GM18498 (cell line): ENCODE results near the gene TSHZ3.

Experiments used
- ATAC-seq: cut with Tn5 transposase; IDR thresholded peaks from one replicate; pipeline ENCODE4 v1.9.1; 2021; ENCODE audit warnings: mild to moderate bottlenecking, moderate library complexity; ENCODE audit not compliant: unreplicated experiment

Gene TSHZ3

DNA sequence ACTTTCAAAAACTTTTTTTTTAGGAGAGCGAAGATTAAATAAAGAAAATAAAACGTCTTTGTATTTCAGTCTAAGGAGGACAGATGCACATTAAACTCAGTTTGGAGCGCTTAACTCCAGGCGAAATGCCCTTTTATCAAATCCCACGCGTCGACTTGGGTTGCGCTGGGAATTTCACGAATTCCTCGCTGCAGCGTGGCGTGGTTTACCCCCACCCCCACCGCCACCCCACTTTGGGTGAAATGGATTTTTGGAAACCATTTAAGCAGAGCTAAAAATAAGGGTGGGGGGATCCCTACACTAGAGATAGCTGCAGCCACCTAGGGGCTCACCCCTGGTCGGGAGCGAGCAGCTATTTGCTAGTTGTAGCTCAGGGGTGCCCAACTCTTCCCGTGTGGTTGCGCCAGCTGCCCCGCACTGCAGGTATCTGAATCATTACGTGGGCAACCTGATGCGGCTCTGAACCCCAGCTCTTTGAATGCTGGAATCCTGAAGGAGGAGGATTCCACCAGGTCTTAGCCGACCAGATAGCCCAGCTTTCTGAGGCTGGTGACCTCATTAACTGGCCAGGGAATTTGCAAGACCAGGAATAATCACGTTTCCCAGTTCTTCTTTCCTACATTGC is 6.5 kb upstream of the TSHZ3 start:
- ATAC-seq = no peak

DNA sequence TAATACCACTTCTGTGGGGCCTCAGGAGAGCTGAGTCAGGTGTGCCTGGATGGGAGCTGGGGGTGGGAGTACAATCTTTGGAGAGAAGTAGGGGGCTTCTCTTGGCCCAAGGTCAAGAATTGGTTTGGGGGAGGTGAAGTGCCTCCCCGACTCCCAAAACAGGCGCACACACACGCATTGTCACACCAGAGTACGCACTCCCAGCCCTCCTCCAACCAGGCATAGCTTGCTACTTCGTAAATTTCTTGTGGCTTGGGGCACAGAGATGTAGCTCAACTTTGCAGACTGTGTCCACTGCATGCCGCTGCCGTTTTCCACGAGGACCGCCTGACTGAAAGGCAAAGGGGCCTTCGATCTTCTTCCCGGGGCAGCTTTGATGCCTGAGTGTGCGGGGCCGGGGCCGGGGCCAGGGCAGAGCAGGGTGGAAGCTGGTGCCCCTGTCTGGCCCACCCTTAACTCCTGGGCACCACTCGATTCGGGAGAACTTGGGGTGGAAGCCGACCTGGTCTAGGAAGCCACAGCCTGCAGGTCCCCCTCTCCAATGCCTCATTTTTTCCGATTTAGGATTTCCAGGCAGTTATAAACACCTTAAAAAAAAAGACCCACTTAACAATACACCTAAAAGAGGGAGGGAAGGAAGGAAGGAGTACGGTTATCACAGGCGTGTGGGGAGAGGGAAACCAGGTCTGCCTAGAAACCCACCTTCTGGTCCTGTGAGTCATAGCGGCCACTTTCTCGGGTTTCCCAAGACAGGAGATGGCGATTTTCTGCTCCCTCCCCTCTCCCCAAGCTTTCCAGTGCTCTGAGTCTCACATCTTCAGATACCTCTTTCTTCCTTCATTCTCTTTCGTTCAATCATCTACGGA is 5.8 kb upstream of the TSHZ3 start:
- no peak for ATAC-seq

DNA sequence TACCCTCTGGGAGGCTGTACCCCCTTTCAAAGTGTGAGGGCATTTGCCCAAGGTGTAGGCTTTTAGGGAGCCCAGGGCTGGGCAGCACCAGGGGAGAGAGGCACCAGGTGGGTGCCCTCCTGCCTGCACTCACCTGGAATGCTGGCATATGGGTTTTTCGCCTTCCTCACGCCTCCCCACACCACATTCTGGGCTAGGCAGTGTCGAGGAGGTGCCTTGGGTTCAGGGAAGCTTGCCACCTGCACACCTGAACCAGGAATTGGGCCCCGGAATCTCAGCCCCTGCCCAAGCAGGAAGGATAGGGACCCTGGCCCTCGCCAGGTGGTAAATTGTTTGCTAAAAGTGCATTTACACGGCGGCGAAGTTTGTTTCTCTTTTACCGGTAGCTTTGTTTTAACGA is 5.1 kb upstream of the TSHZ3 start:
- no peak for ATAC-seq

DNA sequence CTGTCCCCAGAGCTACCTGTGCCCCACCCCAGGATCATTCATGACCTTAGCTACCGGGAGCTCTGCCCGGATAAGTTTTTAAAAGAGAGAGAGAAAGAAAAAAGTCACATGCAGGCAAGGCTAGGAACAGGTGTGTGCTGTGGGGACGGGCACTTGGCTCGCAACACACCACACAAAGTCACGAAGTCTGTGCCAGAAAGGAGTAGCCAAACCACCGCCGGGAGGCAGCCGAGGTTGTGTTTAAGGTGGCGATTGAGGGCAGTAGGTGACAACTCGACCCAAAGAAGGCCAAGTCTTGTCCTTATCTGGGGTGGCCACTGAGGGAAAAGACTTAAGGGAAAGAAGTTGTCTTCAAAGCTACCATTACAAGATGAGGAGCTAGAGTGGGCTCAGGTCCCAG is 4.6 kb upstream of the TSHZ3 start:
- ATAC-seq = no peak

DNA sequence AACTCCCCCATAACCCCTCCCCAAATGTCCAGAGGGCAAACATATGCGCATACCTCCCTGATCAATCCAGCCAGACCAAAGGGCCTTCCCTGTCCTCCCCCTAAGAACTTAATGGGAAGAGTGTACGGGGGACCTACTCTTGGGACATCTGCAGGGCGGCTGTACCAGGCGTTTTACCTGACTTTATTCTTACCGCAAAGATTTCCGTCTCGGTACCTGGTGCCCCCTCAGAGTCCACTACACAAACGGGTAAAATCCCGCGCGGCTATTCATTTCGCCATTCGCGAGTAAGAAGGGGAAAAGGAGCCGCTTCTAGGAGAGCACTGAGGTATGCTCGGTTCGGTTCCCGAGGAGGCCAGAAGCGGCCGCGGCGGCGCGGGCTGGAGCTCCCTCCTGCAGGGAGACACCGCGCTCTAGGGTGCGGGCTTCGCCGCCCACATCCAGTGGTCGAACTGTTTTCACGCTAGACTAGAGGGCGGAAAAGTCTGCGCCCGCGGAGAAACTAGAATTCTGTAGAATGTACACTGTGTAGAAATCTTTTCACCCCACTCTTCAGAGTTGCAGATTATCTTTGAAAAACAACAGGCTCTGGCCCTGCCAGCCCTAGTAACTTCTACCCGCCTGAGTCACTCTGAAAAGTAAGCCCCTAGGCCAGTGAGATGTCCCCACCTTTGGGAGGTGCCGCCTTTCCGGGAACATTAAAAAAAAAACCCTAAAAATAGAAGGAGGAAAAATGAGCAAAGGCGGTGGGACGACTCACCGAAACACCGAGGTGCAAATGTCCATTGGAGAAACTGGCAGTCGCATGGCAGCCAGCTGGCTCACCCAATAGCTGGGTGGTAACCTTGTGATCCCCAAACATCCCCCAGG is 3.8 kb upstream of the TSHZ3 start:
- ATAC-seq = no peak

DNA sequence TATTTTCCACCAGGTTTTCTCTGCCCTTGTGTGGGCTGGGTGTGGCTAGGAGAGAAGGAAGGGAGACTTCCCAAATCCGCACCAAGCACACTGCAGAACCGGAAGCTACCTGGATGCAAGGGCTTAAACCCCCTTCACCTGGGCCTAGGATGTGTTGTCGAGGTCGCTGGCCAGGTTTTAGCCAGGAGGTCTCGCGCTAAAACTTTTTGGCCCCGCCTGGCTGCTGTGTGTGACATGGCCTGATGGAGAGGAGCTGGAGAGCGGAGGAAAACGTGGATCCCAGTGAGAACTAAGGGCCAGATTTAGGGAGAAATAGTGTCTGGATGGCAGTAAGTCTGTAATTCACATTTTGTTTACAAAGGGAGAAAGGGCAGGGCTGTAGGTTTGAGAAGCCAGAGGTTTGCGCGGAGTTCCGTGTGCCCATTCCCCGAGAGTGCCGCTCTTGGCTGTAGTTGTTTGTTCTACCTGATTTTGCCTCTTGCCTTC is 3.1 kb upstream of the TSHZ3 start:
- ATAC-seq = no peak

DNA sequence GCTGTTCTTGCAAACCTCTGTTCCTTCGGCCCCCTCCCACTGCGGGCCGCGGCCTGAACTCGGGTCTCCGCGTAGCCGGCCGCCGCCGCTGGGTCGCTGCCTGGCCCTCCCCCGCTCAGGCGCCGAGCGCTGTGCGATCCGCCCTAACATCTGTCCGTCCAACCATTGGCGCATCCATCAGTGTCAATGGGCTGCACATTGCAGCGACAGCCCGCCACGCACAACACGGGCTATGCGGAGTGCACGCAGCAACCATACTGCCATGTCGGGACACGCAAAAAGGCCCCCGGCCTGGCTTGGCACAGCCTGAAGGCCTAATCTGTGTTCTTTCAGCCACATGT is 2.6 kb upstream of the TSHZ3 start:
- ATAC-seq = no peak

DNA sequence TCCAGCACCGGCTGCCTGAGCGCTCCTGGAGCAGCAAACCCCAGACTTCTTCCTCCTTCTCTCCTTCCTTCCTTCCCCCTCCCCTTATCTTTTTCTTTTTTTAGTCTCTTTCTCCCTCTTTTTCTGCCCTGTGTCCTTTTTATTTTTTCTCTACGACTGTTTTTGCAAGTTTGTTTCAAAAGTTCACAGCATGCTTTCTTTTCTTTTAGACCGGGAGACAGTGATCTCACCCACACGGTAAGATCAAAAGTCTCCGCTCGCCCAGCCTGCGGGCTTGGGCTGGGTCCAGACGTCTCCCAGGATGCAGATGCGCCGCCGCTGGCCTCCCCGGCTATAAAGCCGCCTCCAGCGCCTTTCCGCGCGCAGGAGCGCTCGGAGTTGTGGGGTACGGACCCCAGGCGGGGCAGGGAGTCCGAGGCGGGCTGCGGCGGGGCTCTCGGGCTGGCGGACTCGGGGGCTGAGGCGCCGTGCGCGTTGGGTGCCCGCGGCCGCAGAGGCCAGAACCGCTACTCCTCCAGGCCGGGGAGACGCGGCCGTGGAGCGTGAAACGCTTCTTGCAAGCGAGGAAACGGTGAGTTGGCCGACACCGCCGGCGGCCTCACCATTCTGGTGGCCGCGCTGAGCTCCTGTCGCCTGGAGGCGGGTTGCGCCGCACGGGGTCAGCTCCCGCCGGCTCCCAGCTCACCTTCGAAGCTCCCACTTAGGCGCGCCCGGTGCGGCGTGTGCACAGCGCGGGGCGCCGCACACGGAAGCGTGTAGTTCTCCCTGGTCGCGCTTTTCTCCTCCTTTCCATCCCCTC is 2.0 kb upstream of the TSHZ3 start:
- ATAC-seq = no peak

DNA sequence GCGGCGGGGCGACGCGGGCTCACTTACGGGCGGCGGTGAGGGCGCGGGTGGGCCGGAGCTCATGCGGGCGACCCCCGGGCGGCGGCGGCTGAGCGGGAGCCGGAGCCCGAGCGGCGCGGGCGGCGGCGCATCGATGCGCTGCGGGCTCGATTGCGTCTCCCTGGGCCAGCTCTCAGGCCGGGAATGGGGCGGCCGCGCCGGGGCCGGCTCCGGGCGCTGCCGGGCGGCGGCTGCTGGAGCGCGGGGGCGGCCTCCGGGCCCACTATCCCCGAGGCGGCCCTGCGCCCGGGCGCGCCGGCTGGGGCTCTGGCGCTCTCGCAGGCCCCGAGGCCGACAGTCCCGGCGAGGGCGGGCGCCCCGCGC is 1.4 kb upstream of the TSHZ3 start:
- no peak for ATAC-seq

DNA sequence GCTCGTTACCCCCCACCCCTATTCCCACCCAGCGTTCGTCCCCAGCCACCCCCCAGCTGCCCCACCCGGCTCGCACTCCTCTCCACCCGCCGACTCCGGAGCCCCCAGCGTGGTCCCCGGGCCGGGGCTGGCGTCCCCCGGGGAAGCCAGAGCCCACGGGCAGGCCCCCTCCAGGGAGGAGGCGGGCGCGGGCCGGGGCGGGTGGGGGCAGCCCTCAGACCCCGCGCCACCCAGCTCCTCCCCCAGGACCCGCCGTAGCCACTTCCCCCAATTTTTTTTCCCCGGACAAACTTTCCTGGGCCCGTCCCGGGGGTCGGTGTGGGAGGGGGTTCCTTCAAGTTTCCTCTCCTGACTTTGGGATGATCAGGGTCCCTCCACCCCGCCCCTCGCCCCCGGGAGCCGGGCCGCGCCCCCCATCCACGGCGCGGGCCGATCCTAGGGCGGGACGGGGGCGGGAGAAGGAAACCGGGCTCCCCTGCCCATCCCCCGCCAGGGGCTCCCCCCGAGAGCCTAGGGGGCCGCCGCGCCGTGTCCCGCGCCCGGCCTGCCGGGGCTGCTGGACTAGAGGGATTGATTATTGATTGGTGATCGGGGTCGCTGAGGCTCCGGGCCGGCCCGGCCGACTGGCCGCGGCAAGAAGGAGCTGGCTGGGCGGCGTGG is 927 bp upstream of the TSHZ3 start:
- no peak for ATAC-seq

DNA sequence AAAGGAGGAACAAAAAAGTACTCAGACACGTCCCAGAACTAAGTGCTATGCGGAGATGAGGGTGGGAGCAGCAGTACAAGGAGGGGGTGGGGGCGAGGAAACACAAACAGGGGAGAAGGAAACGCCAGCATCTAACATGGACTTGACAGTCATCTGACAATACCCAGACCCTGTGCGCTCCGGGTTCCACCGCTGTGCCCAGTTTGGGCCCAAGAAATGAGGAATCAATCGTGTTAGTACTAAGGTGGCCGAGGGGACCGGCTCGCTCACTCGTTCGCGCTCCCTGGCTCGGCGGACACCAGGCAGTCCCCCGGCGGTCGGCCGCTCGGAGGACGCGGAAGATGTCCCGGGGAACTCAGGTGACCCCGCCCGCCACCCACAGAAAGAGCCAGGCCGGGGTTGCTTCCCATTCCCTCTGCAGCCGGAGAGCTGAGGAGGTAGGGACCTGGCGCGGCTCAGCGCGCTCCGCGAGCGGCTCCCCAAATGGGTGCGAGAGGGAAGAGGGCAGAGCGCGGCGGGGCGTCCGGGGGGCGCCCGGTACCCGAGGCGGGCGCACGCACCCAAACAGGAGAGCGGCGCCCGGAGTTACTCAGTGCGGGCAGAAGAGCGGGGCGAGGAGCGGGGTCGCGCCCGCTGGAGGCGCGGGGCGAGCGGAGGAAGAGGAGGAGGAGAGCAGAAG is 616 bp downstream of the TSHZ3 start:
- no peak for ATAC-seq

DNA sequence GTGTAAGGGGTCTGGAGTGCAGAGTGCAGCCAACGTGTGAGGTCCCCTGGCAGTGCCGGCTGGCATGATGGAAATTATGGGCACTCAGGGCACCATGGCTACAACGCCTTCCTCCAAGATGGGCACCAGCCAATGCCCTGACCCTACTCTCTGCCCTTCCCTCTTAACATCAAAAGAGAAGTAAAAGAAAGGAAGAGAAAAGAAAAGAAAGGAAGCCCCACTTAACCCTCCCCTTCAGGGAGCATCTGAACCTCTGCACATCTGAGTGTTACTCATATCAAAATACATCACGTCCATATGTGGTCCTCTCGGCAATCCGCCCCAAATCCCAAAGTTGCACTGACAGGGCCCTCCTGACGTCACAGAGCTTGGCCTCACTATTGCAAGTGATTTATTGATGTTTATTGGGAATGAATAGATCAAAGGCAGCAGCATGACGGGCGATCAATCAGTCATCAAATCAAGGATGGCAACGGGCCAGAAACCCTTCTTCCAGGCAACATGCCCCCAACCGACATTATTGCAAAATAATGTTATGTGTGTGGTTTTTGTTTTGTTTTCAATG is 1.3 kb downstream of the TSHZ3 start:
- no peak for ATAC-seq

DNA sequence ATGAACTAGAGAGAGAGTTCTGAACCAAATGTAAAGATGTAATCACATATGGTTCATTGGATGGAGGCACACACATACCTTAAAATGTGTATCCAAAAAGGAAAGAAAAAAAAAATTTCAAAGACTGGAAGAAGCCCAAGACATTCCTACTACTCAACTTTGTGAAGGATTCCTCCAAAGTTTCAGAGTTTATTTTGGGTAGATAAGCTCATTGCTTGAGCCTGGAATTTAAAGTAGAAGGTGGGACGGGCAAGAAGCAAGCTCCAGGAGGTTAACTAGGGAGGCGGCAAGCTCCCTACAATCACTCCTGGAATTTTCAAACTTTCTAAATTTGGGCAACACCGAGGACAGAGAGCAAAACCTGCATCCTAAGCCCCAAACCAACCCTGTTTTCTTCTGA is 1.9 kb downstream of the TSHZ3 start:
- no peak for ATAC-seq

DNA sequence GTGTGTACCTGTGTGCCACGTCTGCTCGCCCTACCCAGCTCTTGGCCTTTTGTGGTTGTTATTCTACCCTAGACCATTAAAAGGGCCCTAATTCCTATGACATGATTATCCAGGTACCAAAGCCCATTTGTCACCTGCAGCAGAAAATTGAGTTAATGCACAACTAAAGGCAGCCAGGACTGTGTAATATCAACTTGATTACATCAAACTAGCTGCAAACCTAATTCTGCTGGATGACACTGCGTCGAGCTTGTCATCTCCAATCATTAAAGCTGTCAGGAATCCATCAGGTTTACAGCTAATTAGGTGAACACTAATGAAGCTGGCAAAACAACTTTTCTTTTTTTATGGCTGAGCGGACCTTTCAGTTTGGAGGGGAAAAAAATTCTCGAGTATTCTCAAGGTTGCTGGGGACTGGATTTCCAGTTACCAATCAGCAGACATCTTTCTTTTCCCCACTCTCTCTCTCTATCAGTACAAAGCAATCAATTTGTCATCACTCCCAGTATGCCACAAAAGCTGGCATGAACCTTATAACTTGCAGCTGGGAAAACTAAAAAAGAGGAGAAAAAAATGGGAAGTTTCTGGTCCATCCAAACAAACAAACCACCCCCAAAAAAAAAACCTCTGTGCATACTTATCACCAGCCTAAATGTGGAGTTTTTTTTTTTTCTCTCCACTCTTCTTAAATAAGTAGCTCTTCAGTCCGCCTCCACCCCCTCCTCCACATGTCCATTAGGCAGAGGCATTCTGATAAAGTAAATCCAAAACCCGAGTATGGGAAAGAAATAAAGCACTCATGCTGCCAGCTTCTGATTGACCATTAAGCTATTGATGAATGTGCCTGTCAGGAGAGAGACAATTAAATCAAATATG is 2.8 kb downstream of the TSHZ3 start:
- ATAC-seq = no peak

DNA sequence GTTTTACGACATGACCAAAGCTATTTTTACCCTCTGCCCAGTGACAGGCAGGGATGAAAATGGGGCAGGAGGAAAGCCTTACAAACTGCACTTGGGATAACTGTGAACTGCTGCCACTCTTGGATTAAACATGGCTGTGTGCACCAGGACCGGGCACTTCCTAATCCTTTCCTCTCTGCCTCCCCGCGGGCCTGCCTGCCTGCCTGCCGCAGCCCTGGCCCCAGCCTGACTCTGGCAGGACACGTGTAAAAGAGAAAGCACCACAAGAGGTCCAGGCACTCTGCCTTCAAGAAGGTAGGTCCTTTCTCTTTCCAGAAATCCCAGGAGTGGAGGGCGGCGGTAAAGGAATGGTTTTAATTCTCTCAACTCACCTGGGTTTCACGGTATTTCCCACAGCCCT is 4.8 kb downstream of the TSHZ3 start:
- no peak for ATAC-seq

DNA sequence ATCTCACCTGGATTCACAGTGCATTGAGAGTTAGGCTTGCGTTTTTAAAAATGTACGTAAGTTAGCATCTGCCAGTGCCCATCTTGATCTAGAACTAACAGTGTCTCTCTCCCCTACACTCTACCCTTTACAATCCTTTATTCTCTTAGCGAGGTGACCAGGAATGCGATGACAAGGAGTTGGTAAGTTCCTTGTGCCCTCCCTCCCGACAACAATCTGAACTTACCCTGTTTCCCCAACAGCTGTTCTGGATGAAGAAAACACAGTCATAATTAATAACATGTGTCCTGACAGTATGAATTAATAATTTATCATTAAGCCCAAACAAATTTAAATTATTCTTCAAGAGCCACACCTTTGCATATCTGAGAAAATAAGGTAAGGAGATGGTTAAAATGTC is 6.3 kb downstream of the TSHZ3 start:
- no peak for ATAC-seq

DNA sequence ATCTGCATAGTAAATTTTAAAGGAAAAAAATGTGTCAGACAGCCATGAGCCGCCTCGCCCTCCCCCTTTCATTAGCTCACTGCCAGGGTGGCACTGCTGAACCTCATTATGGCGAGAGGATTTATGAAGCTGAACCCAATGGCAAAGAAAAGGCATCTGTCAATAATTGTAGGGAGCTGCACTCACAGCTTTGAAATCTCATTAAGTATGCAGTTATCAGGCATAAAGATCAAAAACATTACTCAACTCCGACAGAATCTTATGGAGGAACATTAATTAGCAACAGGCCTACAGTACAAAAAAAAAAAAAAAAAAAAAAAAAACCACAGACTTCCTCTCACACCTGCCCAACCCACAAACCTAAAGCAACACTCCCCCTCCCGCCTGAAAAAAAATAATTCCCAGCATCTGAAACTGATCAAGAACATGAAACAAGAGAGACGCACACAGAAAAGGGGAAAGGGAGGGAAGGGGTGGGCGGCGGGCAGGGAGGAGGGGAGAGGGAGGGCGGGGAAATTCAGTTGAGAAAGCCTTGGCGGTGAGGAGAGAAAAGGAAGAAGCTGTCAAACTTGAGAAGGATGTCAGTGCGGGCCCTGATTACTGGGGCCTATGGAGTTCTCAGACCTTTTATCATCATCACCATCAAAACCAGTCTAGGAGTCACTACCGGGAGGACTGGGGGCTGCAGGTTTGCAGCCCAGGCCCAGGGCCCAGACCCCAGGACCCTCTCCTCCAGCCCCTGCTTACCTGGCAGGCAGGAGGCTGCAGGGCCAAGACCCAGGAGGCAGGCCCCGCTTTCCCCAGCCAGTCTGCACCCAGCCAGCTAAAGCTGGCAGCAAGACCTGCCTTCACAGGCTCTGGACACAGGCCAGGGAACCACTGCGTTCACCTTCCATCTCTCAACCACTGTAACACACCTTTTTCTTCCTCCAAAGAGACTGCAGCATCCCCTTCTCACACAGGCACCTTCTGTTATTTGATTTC is 8.9 kb downstream of the TSHZ3 start:
- ATAC-seq = no peak
